Endothelial cell of umbilical vein (primary cell): ENCODE data around the gene CD46.
"Not testable (repeated sequence)": the region's sequence is repeated elsewhere in the genome, so short reads cannot be mapped to it uniquely, and the experiment has no call there.

Source experiments
- EZH2 ChIP-seq: IDR thresholded peaks from 2 replicates; pipeline ENCODE4 v1.6.1; 2012; ENCODE audit warnings: borderline replicate concordance, low read depth, mild to moderate bottlenecking, moderate library complexity, low read length, inconsistent platforms; ENCODE audit not compliant: severe bottlenecking
- GATA2 ChIP-seq: IDR thresholded peaks from 2 replicates; pipeline ENCODE4 v1.7.0; 2011; ENCODE audit warnings: low read depth, mild to moderate bottlenecking, moderate library complexity, mixed read lengths, low read length; ENCODE audit not compliant: insufficient read length, insufficient read depth
- JUN ChIP-seq: IDR thresholded peaks from 2 replicates; pipeline ENCODE4 v1.6.1; 2011; ENCODE audit warnings: borderline replicate concordance, low read depth; ENCODE audit not compliant: insufficient read length, insufficient read depth
- POLR2A ChIP-seq: IDR thresholded peaks from 2 replicates; pipeline ENCODE4 v1.6.1; 2012; ENCODE audit warnings: low read depth, mild to moderate bottlenecking, control low read depth, low read length
- POLR2AphosphoS5 ChIP-seq: IDR thresholded peaks from 2 replicates; pipeline ENCODE4 v1.6.1; 2012; ENCODE audit warnings: low read depth, mild to moderate bottlenecking, control low read depth, low read length, moderate library complexity; ENCODE audit not compliant: insufficient read depth
- TF ChIP-seq, protein P1 (sequence below), 2 donors: IDR thresholded peaks; 1 replicate in 1 of 2; 2 replicates in 1 of 2; pipeline ENCODE4 v1.5.1; 2011; ENCODE audit warnings: low read length in 2 of 2, mild to moderate bottlenecking in 2 of 2, moderate library complexity in 2 of 2, control low read depth in 1 of 2, inconsistent platforms in 1 of 2, low read depth in 1 of 2; ENCODE audit not compliant: insufficient read depth in 1 of 2; ENCODE audit errors: extremely low read depth in 1 of 2

DNA sequence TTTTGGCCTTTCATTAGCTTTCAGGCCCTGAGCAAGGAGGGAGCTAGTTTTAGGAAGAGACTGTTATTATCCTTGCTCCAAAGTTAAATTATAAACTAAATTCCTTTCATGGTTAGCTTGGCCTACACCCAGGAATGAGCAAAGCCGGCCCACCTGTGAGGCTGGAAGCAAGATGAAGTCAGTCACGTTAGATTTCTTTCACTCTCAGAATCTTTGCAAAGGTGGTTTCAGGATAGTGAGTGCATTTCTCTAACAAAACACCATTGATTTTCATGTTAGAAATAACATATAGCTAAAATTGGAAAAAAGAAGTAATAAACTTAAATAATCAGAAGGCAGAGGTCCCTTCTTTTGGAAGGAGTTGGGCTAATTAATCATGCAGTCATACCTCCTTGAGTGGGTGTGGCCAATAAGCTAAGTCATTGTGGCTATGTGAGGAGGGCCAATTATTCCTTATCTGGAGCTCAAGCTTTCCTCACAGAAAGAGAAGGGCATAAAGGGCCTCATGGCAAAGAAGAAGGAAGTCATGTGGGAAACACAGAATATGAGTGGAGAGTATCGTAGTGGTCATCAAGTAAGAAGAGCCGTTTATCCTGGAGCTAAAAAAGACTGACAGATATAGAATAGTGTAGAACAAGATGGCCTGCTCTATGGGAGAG is 23.5 kb upstream of the CD46 start:
- TF ChIP-seq EZH2, JUN, GATA2, POLR2A, POLR2AphosphoS5: not testable (repeated sequence)
- TF ChIP-seq, protein P1, sequence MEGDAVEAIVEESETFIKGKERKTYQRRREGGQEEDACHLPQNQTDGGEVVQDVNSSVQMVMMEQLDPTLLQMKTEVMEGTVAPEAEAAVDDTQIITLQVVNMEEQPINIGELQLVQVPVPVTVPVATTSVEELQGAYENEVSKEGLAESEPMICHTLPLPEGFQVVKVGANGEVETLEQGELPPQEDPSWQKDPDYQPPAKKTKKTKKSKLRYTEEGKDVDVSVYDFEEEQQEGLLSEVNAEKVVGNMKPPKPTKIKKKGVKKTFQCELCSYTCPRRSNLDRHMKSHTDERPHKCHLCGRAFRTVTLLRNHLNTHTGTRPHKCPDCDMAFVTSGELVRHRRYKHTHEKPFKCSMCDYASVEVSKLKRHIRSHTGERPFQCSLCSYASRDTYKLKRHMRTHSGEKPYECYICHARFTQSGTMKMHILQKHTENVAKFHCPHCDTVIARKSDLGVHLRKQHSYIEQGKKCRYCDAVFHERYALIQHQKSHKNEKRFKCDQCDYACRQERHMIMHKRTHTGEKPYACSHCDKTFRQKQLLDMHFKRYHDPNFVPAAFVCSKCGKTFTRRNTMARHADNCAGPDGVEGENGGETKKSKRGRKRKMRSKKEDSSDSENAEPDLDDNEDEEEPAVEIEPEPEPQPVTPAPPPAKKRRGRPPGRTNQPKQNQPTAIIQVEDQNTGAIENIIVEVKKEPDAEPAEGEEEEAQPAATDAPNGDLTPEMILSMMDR (IDR thresholded peaks at IDR 0.05; ENCODE audit: extremely low read depth in 1 of 2, insufficient read depth in 1 of 2, low read depth in 1 of 2, low read length in 2 of 2), result not testable (repeated sequence)
